ENCODE results near the gene RAPGEF2.

Gene RAPGEF2

DNA sequence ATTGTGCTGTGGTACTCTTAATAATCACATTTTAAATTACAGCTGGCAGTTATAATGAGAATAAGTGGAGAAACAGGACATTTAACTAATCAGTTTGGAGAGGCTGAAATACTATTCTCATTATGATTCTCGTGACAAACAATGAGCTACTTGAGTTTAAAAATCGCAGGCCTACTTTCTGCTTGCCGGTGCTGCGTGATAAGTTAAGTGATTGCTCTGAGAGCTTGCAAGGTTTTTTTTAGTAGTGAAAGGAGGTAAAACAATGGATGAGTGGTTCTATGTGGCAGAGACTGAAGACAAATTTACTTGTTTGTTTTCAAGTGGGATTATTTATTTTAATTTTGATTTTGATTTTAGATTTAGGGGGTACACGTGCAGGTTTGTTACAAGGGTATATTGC, 114.0 kb downstream of the RAPGEF2 start:
- intact Hi-C loops (cut with DNase I; ENCODE audit: low total_unique reads): no loop called here
- Histone ChIP-seq H3K27ac (no peak overlapping the region), H3K36me3 (no peaks in the 10 kb centered on the region), H3K4me1 (peaks cover 0 to 53% (median 8%) of the 10 kb centered on the region in 4 donors), H3K9me3 (no peaks in the 10 kb centered on the region), H3K4me3 (no peak overlapping the region), H3K27me3 (no peaks in the 10 kb centered on the region)
- TF ChIP-seq, protein P1, sequence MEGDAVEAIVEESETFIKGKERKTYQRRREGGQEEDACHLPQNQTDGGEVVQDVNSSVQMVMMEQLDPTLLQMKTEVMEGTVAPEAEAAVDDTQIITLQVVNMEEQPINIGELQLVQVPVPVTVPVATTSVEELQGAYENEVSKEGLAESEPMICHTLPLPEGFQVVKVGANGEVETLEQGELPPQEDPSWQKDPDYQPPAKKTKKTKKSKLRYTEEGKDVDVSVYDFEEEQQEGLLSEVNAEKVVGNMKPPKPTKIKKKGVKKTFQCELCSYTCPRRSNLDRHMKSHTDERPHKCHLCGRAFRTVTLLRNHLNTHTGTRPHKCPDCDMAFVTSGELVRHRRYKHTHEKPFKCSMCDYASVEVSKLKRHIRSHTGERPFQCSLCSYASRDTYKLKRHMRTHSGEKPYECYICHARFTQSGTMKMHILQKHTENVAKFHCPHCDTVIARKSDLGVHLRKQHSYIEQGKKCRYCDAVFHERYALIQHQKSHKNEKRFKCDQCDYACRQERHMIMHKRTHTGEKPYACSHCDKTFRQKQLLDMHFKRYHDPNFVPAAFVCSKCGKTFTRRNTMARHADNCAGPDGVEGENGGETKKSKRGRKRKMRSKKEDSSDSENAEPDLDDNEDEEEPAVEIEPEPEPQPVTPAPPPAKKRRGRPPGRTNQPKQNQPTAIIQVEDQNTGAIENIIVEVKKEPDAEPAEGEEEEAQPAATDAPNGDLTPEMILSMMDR (IDR thresholded peaks at IDR 0.05): no peak
- no peak for DNase-seq

GRCh38 chr4:159219862-159220261, 117.0 kb downstream of the RAPGEF2 start:
- H3K27ac ChIP-seq: no peak overlapping the region
- no peak for DNase-seq
- peaks cover 0 to 42% (median 8%) of the 10 kb centered on the region in 4 donors for H3K4me1 ChIP-seq
- intact Hi-C loops (cut with DNase I; ENCODE audit: low total_unique reads): no loop called here
- no peaks in the 10 kb centered on the region for H3K27me3 ChIP-seq
- H3K4me3 ChIP-seq: no peak overlapping the region
- no peaks in the 10 kb centered on the region for H3K36me3 ChIP-seq
- no peaks in the 10 kb centered on the region for H3K9me3 ChIP-seq
- TF ChIP-seq, protein P1 (IDR thresholded peaks at IDR 0.05): no peak

- TF ChIP-seq, protein P1 (IDR thresholded peaks at IDR 0.05): no peak
- Histone ChIP-seq H3K36me3 (no peaks in the 10 kb centered on the region), H3K4me1 (peaks cover 0 to 42% (median 8%) of the 10 kb centered on the region in 4 donors), H3K4me3 (no peak overlapping the region), H3K9me3 (no peaks in the 10 kb centered on the region), H3K27me3 (no peaks in the 10 kb centered on the region), H3K27ac (no peak overlapping the region)
- DNase-seq: no peak
- intact Hi-C loops (cut with DNase I; ENCODE audit: low total_unique reads): no loop called here
Measured at GRCh38 chr4:159220353-159220752, 117.5 kb downstream of the RAPGEF2 start.

GRCh38 chr4:159221280-159221679, 118.4 kb downstream of the RAPGEF2 start:
- Histone ChIP-seq H3K4me1 (peaks cover 0 to 42% (median 8%) of the 10 kb centered on the region in 4 donors), H3K27ac (no peak overlapping the region), H3K4me3 (no peak overlapping the region), H3K36me3 (no peaks in the 10 kb centered on the region), H3K9me3 (no peaks in the 10 kb centered on the region), H3K27me3 (no peaks in the 10 kb centered on the region)
- TF ChIP-seq, protein P1 (IDR thresholded peaks at IDR 0.05): no peak
- intact Hi-C loops (cut with DNase I; ENCODE audit: low total_unique reads): no loop called here
- DNase-seq: no peak

- H3K4me3 ChIP-seq: no peak overlapping the region
- H3K27ac ChIP-seq: no peak overlapping the region
- TF ChIP-seq, protein P1 (IDR thresholded peaks at IDR 0.05): no peak
- DNase-seq: no peak
- H3K27me3 ChIP-seq: no peaks in the 10 kb centered on the region
- intact Hi-C loops (cut with DNase I; ENCODE audit: low total_unique reads): no loop called here
- H3K36me3 ChIP-seq: no peaks in the 10 kb centered on the region
- peaks cover 0 to 43% (median 8%) of the 10 kb centered on the region in 4 donors for H3K4me1 ChIP-seq
- no peaks in the 10 kb centered on the region for H3K9me3 ChIP-seq
Measured at GRCh38 chr4:159222043-159222552, 119.2 kb downstream of the RAPGEF2 start.

DNA sequence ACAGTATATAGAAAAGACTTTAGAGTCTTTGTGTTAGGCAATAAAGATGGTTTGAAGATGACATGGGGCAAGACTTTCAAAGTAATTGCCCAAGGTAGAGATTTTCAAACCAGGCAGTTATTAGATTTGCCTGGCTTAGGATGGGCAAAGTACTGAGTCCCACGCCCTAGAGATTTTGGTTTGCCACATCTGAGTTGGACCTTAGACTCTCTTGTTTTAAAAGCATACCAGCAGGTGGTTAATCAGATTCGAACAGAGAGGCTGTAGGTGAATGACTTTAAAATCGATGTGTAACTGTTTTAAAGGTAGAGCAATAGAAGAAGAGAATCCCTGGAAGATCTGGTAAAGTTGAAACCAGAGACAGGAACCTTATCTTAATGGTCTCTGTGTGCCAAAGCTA, 121.5 kb downstream of the RAPGEF2 start:
- intact Hi-C loops (cut with DNase I; ENCODE audit: low total_unique reads): no loop called here
- DNase-seq: no peak
- Histone ChIP-seq H3K4me3 (no peak overlapping the region), H3K9me3 (no peaks in the 10 kb centered on the region), H3K27ac (no peak overlapping the region), H3K27me3 (no peaks in the 10 kb centered on the region), H3K36me3 (no peaks in the 10 kb centered on the region), H3K4me1 (peaks cover 0 to 49% (median 17%) of the 10 kb centered on the region in 4 donors)
- TF ChIP-seq, protein P1 (IDR thresholded peaks at IDR 0.05): no peak

All from tibial artery (tissue), 4 donors.